GM10248 (cell line): ENCODE results near the gene VSX1.

Experiments used
- CTCF ChIA-PET: fragments of 300-600 bp; sonication (Branson Sonifier 250); formaldehyde crosslinking; extraction: SDS; loops from one replicate; lab custom pipeline; 2021; ENCODE audit warnings: antibody characterized with exemption; lab: Yijun Ruan, JAX
- POLR2A ChIA-PET: fragments of 350-650 bp; sonication (Branson Sonifier 250); formaldehyde crosslinking; extraction: SDS; loops from one replicate; lab custom pipeline; 2020; ENCODE audit warnings: antibody characterized with exemption; lab: Yijun Ruan, JAX
- DNase-seq: peaks from one replicate; pipeline ENCODE4 v3.0.0; 2012; ENCODE audit errors: extremely low spot score
- TF ChIP-seq, protein P1 (sequence below): IDR thresholded peaks from 2 replicates; pipeline ENCODE4 v1.5.1; 2012; ENCODE audit warnings: mild to moderate bottlenecking, low read depth; ENCODE audit errors: extremely low read depth, missing control alignments, control extremely low read depth

VSX1 gene

GRCh38 chr20:25054995-25055629, 26.8 kb downstream of the VSX1 start:
- TF ChIP-seq, protein P1, sequence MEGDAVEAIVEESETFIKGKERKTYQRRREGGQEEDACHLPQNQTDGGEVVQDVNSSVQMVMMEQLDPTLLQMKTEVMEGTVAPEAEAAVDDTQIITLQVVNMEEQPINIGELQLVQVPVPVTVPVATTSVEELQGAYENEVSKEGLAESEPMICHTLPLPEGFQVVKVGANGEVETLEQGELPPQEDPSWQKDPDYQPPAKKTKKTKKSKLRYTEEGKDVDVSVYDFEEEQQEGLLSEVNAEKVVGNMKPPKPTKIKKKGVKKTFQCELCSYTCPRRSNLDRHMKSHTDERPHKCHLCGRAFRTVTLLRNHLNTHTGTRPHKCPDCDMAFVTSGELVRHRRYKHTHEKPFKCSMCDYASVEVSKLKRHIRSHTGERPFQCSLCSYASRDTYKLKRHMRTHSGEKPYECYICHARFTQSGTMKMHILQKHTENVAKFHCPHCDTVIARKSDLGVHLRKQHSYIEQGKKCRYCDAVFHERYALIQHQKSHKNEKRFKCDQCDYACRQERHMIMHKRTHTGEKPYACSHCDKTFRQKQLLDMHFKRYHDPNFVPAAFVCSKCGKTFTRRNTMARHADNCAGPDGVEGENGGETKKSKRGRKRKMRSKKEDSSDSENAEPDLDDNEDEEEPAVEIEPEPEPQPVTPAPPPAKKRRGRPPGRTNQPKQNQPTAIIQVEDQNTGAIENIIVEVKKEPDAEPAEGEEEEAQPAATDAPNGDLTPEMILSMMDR: no peak
- ChIA-PET CTCF (interaction anchor here (0.9 to 2.7 kb wide), 7 partner anchors 9 to 61 kb away, joined by 3 to 10 read pairs (median 5); no protein-coding TSS in a partner anchor), POLR2A (no interaction called here)
- DNase-seq: no peak

- TF ChIP-seq, protein P1: no peak
- ChIA-PET CTCF (interaction anchor here (1.4 to 2.7 kb wide), 5 partner anchors 9 to 60 kb away, joined by 4 to 10 read pairs (median 6); no protein-coding TSS in a partner anchor), POLR2A (no interaction called here)
- DNase-seq: no peak
Observed at GRCh38 chr20:25054096-25054820, 27.7 kb downstream of the VSX1 start.

DNA sequence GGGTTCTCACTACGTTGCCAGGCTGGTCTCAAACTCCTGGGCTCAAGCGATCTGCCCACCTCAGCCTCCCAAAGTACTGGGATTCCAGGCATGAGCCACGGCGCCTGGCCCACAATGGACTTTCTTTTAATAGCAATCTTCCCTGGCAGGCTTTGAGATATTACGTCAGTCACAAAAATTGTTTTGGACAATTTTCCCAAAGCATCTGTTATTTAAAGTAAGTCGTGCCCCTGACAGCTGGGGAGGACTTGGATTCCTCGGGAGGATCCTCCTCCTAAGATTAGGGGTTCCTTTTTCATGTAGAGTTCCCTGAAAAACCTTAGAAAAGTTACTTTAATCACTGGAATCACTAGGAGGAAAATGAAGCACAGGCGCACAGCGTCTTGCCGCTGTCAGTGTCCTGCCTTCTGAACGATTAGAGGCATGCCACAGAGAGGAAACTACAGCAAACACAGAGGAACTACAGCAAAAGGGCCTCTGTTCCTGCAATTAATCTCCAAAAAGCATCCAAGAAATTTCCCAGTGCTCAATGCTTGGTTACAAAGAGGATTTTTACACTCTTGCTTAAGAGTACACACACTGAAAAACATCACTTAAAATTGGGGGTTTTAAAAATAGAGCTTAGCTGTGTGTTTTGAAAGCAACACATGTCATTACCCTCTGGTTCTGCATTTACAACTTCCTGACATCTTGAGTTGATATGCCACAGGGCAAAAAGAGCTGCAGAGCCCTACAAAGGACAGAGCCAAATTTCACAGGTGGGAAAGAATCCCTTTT, 28.5 kb downstream of the VSX1 start:
- DNase-seq: no peak
- TF ChIP-seq, protein P1: no peak
- POLR2A ChIA-PET: interaction anchor here (0.7 kb wide), 1 partner anchor 803 kb away, joined by 4 read pairs; no protein-coding TSS in a partner anchor
- CTCF ChIA-PET: interaction anchor here (1.4 to 2.7 kb wide), 5 partner anchors 9 to 60 kb away, joined by 4 to 10 read pairs (median 5); no protein-coding TSS in a partner anchor

DNA sequence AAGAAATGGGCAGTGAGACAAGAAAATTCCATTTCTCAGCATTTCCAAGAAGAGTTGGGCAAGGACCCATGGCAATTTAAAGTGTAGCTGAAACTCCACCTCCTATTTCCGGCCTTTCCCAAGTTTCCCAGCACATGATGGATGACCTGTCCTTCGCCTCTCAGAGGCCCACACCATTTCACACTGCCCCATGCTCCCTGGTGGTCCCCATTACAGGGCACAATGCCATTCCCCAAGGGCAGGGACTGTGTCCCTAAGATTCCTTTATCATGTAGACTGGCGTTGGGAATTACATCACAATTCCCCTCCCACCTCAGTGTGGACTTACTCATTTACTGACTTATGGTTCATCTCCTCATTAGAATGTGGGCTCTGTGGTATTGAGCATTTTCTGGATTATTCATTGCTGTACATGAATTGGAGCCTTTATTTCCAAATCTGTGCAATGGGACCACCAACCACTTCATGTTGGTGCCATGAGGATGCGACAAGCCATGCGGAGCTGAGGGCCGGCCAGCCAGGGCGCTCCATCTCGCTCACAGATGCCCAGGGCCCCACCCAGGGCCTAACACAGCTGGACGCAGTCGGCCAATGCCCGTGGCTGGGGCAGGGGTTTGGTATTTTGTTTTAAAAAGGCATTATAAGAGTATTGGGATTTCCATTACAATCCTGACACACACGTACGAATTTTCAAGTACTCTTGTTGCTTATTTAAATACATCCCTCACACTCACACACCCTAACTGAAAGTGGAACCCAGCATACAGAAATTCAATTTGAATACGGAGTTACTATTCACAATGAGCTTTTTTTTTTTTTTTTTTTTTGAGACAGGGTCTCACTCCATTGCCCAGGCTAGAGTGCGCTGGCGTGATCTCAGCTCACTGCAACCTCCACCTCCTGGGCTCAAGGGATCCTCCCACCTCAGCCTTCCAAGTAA, 29.4 kb downstream of the VSX1 start:
- CTCF ChIA-PET: interaction anchor here (1.0 to 1.5 kb wide), 2 partner anchors 9 to 11 kb away, joined by 3 to 5 read pairs; no protein-coding TSS in a partner anchor
- TF ChIP-seq, protein P1: no peak
- DNase-seq: peak; percentile 59
- POLR2A ChIA-PET: interaction anchor here (0.6 to 0.7 kb wide), 4 partner anchors 57 to 804 kb away, joined by 4 to 6 read pairs (median 5); no protein-coding TSS in a partner anchor

GRCh38 chr20:25051386-25052155, 30.4 kb downstream of the VSX1 start:
- ChIA-PET CTCF (interaction anchor here (1.0 to 1.5 kb wide), 3 partner anchors 10 to 56 kb away, joined by 3 to 5 read pairs (median 4); no protein-coding TSS in a partner anchor), POLR2A (no interaction called here)
- no peak for DNase-seq
- TF ChIP-seq, protein P1: no peak
